Measurements from ENCODE around the gene NT5C2.

DNA sequence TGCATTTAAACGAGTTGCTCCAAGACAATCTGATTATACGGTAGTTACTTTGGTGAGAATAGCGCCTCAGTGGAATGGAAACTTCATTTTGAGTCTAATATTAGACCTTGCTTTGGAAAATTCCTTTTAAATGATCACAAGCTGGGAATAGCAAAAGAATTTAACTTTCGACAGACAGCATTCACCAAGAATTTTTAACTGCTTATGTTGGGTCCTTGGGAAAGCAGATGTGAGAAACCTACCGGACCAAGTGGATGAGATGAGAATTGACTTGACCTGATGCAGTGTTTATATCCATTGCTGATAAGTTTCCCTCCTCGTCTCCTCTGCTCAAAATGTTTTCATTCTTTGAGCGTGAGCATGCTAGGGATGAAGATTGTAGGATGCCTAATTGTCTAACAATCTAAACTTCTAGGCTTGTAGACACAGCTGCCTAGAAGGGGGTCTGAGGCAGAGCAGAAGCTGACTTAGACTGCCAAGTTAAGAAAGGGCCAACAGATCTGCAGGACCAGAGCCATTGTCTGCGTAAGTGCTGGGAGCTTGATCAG is 148.1 kb downstream of the NT5C2 start:
- TF ChIP-seq EZH2 (IDR thresholded peaks at IDR 0.05; ENCODE audit: insufficient read depth, poor library complexity, severe bottlenecking) (no peak), EZH2phosphoT487 (IDR thresholded peaks at IDR 0.05; ENCODE audit: insufficient read depth, low read depth) (no peak)

Measured in GM23248 (cell line).